Osteoblast (primary cell): ENCODE measurements around the gene ABL2. TPM values are rescaled to one million over a fixed set of nuclear protein-coding genes. Genes with fewer than 3 reads are reported as not detected.

ENCODE experiments used
- DNase-seq: peaks from one replicate; pipeline ENCODE4 v3.0.0; 2011; ENCODE audit warnings: low spot score, mixed read lengths; ENCODE audit not compliant: insufficient read length; ENCODE audit errors: missing footprints
- H2AFZ ChIP-seq: 2 replicates; pipeline ENCODE4 v1.6.0; 2011; ENCODE audit warnings: mild to moderate bottlenecking, low read length
- H3K27ac ChIP-seq: 2 replicates; pipeline ENCODE4 v1.5.1; 2011; ENCODE audit warnings: mild to moderate bottlenecking, low read depth, low read length, moderate library complexity
- H3K27me3 ChIP-seq: 2 replicates; pipeline ENCODE4 v1.6.0; 2012; ENCODE audit warnings: mild to moderate bottlenecking, control low read depth, inconsistent platforms, low read length, moderate library complexity; ENCODE audit not compliant: insufficient read depth
- H3K36me3 ChIP-seq: 2 replicates; pipeline ENCODE4 v1.5.1; 2011; ENCODE audit warnings: mild to moderate bottlenecking, low read length, control low read depth, moderate library complexity; ENCODE audit not compliant: insufficient read depth
- H3K4me1 ChIP-seq: 2 replicates; pipeline ENCODE4 v1.5.1; 2011; ENCODE audit warnings: mild to moderate bottlenecking, low read length, control low read depth, moderate library complexity; ENCODE audit not compliant: insufficient read depth
- H3K4me2 ChIP-seq: 2 replicates; pipeline ENCODE4 v1.6.0; 2011; ENCODE audit warnings: mild to moderate bottlenecking, low read length; ENCODE audit not compliant: insufficient read depth
- H3K4me3 ChIP-seq: fragments of 200-600 bp; sonication (generic); 3 replicates; pipeline ENCODE4 v1.5.1; 2012; ENCODE audit warnings: mild to moderate bottlenecking, low read length, inconsistent platforms; ENCODE audit not compliant: insufficient read depth
- H3K79me2 ChIP-seq: 2 replicates; pipeline ENCODE4 v1.6.0; 2012; ENCODE audit warnings: mild to moderate bottlenecking, low read length, control low read depth, inconsistent platforms; ENCODE audit not compliant: insufficient read depth
- H3K9me3 ChIP-seq: 2 replicates; pipeline ENCODE4 v1.5.1; 2011; ENCODE audit warnings: low read depth, low read length, control low read depth
- H4K20me1 ChIP-seq: 2 replicates; pipeline ENCODE4 v1.6.0; 2012; ENCODE audit warnings: mild to moderate bottlenecking, low read length, control low read depth; ENCODE audit not compliant: insufficient read depth
- CTCF ChIP-seq: IDR thresholded peaks from 2 replicates; pipeline ENCODE4 v1.5.1; 2011; ENCODE audit warnings: mild to moderate bottlenecking, low read depth, low read length, moderate library complexity; ENCODE audit errors: extremely low read depth
- total RNA-seq: library from RNA; depleted of rRNA; stranded (reverse); fragments of >200 nt; gene quantifications from 2 replicates; pipeline ENCODE4 v1.2.3, GENCODE V29; 2012

ABL2 gene
- total RNA-seq, 1 donor = 87.2 TPM

DNA sequence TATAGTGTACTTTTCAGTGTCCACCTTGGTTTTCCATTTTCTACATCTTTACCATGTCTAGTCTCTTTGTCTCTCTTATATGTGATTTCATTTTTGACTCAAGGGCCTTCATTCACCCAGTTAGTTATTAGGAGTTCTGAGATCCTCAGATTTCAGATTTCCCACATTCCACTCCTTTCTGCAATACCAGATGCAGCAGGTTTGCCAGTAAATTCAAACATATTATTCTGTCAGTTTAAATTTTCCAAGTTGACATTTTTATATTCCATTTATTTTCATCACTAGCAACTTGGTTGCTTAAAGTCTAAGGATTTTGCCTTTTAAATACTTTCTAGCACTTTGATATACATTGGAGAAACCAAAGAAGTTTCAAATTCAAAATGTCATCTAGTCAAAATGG, 42.4 kb downstream of the ABL2 start:
- peaks cover 49% of the 10 kb centered on the region for H3K79me2 ChIP-seq
- H3K27me3 ChIP-seq = no peaks in the 10 kb centered on the region
- H3K9me3 ChIP-seq = no peaks in the 10 kb centered on the region
- H3K4me3 ChIP-seq = no peak overlapping the region
- no peak for DNase-seq
- H3K4me2 ChIP-seq = no peak overlapping the region
- no peaks in the 10 kb centered on the region for H4K20me1 ChIP-seq
- no peaks in the 10 kb centered on the region for H3K36me3 ChIP-seq
- H3K27ac ChIP-seq = no peak overlapping the region
- no peaks in the 10 kb centered on the region for H3K4me1 ChIP-seq
- TF ChIP-seq CTCF = no peak
- no peak overlapping the region for H2AFZ ChIP-seq

GRCh38 chr1:179184403-179184802, 45.1 kb downstream of the ABL2 start:
- Histone ChIP-seq H3K27ac (no peak overlapping the region), H3K27me3 (no peaks in the 10 kb centered on the region), H2AFZ (no peak overlapping the region), H3K4me3 (no peak overlapping the region), H4K20me1 (no peaks in the 10 kb centered on the region), H3K79me2 (peaks cover 52% of the 10 kb centered on the region), H3K9me3 (no peaks in the 10 kb centered on the region), H3K4me2 (no peak overlapping the region), H3K4me1 (peaks cover 2% of the 10 kb centered on the region), H3K36me3 (no peaks in the 10 kb centered on the region)
- DNase-seq = no peak
- no peak for TF ChIP-seq CTCF

DNA sequence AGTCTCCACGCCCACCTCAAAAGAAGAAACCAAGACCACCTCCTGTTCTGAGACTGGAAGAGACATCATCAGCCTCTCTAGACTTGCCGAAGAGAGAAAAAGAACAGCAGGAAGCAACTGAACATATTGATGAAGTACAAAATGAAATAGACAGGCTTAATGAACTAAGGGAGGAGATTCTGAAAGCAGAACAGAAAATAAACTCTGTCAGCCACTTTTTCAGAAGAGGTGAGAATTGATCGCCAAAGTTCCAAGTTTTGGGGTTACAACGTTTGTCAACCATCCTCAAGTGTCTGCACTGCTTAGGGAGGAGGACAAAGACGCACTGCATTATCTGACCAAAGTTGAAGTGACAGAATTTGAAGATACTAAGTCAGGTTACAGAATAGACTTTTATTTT, 45.6 kb downstream of the ABL2 start:
- no peaks in the 10 kb centered on the region for H3K9me3 ChIP-seq
- no peaks in the 10 kb centered on the region for H3K36me3 ChIP-seq
- no peak overlapping the region for H3K4me2 ChIP-seq
- no peak overlapping the region for H3K4me3 ChIP-seq
- no peak overlapping the region for H3K27ac ChIP-seq
- no peak for TF ChIP-seq CTCF
- H3K27me3 ChIP-seq = no peaks in the 10 kb centered on the region
- H4K20me1 ChIP-seq = no peaks in the 10 kb centered on the region
- no peak overlapping the region for H2AFZ ChIP-seq
- no peak for DNase-seq
- peaks cover 8% of the 10 kb centered on the region for H3K4me1 ChIP-seq
- peaks cover 50% of the 10 kb centered on the region for H3K79me2 ChIP-seq

- H3K27ac ChIP-seq = peak overlapping the region; percentile 81
- peaks cover 40% of the 10 kb centered on the region for H3K4me1 ChIP-seq
- no peaks in the 10 kb centered on the region for H3K36me3 ChIP-seq
- H2AFZ ChIP-seq = no peak overlapping the region
- H3K9me3 ChIP-seq = no peaks in the 10 kb centered on the region
- H3K79me2 ChIP-seq = peaks cover 42% of the 10 kb centered on the region
- no peaks in the 10 kb centered on the region for H4K20me1 ChIP-seq
- DNase-seq = peak; percentile 23
- no peaks in the 10 kb centered on the region for H3K27me3 ChIP-seq
- TF ChIP-seq CTCF = no peak
- peak overlapping the region; percentile 54 for H3K4me2 ChIP-seq
- no peak overlapping the region for H3K4me3 ChIP-seq
These were observed 50.5 kb downstream of the ABL2 start for GRCh38 chr1:179178950-179179349.
